Measurements from ENCODE around the gene BRD1.
"Not testable (repeated sequence)": the region's sequence is repeated elsewhere in the genome, so short reads cannot be mapped to it uniquely, and the experiment has no call there.

Gene BRD1

DNA sequence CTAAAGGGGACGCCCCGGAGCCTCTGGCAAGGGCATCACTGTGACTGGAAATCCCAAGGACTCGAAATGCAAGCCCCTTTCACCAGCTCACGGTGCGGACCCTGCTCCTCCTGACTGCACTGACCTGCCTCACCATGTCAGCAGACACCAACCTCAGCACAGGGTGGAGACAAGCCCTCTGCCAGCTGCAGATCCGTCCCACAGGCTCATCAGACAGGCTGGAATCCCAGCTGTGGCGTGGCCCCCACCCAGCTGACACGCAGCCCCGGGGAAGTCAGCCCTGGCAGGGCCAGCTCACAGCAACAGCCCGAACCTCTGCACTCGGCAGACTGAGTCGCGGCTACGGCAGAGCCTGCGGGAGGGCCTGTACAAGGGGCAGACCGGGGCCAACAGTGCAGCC lies 36.8 kb downstream of the BRD1 start:
- DNase-seq (no peak), ATAC-seq (no peak)
- H3K36me3 Mint-ChIP-seq (ENCODE audit: low read depth): peaks cover 42% of the 10 kb centered on the region
- no peaks in the 10 kb centered on the region for H3K27me3 Mint-ChIP-seq
- no peak overlapping the region for H3K4me3 Mint-ChIP-seq
- no peaks in the 10 kb centered on the region for H3K9me3 Mint-ChIP-seq
- H3K4me1 Mint-ChIP-seq: peaks cover 42% of the 10 kb centered on the region
- H3K27ac Mint-ChIP-seq: no peak overlapping the region

DNA sequence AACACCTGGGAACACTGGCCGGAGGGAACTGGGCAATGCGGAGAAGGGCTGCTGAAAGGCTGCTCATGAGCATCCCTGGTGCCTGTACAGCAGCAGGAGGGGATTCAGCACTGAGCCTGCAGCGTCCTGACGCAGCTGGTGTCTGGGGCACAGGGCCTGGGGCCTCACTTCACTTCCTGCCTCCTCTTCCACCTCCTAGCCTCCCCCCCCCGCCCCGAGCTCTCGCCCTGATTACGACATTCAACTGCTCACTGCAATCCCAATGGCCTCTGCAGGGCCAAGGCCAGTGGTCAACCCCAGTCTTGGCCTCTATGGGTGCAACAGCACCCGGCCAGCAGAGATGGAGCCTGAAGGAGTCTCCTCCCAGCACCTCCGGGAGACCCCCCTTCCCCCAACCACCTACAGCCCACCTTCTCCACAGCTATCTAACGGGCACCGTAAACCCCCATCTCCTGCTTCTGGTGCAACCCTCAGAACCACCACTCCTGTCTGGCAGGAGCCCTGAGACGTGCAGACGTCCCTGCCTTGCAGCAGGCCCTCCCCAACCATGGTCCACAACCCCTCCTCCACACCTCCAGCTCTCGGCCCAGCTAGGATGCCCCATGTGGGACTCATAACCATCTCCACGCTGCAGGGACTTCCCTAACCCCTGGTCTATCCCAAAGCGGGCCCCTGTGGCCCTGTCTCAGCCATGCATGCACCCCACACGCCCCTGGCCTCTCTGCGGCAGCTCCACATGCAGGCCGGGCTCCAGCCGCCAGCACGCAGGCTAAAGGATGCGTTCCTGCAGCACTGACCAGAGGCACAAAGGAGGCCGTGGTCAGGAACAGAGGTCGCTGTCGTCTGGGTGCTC lies 38.2 kb downstream of the BRD1 start:
- DNase-seq (peak; percentile 22), ATAC-seq (peak; percentile 62)
- peaks cover 42% of the 10 kb centered on the region for H3K4me1 Mint-ChIP-seq
- H3K4me3 Mint-ChIP-seq: peak overlapping the region; percentile 62
- no peaks in the 10 kb centered on the region for H3K9me3 Mint-ChIP-seq
- peaks cover 30% of the 10 kb centered on the region for H3K36me3 Mint-ChIP-seq (ENCODE audit: low read depth)
- H3K27ac Mint-ChIP-seq: no peak overlapping the region
- H3K27me3 Mint-ChIP-seq: no peaks in the 10 kb centered on the region

DNA sequence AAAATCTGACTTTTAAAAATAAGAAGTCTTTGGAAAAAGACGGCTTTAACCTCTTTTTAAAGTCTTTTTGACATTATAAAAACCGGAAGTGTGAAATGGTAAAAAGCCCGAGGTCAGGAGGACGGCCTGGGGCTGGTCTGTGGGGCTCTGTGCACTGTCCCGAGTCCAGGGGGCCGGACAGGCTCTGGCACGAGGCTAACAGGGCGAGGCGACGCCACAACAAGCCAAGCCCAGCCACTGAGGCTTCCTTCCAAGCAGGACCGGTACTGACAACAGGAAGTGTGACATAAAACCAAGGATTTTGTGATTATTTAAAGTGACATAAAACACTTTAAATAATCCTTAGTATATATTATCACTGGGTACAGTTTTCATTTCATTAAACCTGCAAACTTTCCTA lies 39.2 kb downstream of the BRD1 start:
- Mint-ChIP-seq H3K4me3 (no peak overlapping the region), H3K27me3 (no peaks in the 10 kb centered on the region), H3K4me1 (peaks cover 42% of the 10 kb centered on the region), H3K27ac (no peak overlapping the region), H3K9me3 (no peaks in the 10 kb centered on the region), H3K36me3 (ENCODE audit: low read depth) (peaks cover 29% of the 10 kb centered on the region)
- DNase-seq (no peak), ATAC-seq (no peak)

DNA sequence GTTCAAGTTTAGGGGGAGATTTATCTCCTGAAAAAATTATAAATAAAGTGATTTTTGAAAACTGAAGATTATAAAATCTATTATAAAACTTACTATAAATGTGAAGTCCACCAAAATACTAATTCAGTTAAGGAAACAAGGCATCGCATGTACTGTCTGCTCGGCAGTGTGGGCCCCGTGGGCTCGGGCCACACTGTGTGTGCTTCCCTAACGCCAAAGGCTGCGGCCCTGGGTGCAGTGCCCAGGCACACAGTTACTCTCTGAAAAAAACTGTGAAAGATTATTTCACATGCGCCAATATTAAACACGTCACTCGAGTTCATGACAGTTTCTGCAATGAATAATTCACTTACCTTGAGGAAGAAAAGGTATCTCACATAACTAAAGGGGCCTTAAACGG lies 39.8 kb downstream of the BRD1 start:
- ATAC-seq (no peak), DNase-seq (no peak)
- Mint-ChIP-seq H3K27ac (peak overlapping the region; percentile 67), H3K4me3 (no peak overlapping the region), H3K4me1 (peaks cover 42% of the 10 kb centered on the region), H3K36me3 (ENCODE audit: low read depth) (peaks cover 28% of the 10 kb centered on the region), H3K9me3 (no peaks in the 10 kb centered on the region), H3K27me3 (no peaks in the 10 kb centered on the region)

DNA sequence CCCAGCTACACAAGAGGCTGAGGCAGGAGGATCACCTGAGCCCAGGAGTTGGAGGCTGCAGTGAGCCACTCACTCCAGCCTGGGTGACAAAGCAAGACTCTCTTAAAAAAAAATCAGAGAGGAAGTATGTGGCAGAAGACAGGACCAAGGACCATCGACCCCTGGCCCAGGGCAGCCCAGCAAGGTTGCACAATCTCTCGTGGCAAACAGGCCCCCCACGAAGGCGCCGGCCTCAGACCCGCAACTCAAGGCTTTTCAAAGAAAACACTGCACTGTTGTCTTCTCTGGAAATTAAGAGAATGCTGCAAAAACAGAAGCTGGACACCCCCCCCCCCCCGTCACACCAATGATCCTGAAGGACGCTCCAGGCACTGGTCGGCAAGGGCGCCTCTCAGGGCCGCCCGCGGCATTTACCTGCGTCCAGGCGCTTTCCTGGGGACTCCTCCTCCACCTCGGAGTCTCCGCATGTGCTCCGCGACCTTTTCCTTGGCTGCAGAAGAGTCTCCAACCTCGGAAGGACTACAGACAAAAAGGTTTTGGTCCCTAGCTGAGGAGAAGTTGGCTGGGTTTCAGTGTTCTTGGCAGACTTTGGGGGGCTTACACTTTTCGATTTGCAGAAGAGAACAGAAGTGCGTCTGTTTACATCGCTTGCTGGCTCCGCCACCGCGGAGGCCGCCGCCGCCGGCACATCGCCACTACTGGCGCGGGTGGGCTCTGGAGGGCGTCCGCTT lies 40.5 kb downstream of the BRD1 start:
- Mint-ChIP-seq H3K9me3 (no peaks in the 10 kb centered on the region), H3K4me1 (peaks cover 42% of the 10 kb centered on the region), H3K27ac (no peak overlapping the region), H3K27me3 (no peaks in the 10 kb centered on the region), H3K4me3 (no peak overlapping the region), H3K36me3 (ENCODE audit: low read depth) (peaks cover 25% of the 10 kb centered on the region)
- ATAC-seq (no peak), DNase-seq (no peak)

DNA sequence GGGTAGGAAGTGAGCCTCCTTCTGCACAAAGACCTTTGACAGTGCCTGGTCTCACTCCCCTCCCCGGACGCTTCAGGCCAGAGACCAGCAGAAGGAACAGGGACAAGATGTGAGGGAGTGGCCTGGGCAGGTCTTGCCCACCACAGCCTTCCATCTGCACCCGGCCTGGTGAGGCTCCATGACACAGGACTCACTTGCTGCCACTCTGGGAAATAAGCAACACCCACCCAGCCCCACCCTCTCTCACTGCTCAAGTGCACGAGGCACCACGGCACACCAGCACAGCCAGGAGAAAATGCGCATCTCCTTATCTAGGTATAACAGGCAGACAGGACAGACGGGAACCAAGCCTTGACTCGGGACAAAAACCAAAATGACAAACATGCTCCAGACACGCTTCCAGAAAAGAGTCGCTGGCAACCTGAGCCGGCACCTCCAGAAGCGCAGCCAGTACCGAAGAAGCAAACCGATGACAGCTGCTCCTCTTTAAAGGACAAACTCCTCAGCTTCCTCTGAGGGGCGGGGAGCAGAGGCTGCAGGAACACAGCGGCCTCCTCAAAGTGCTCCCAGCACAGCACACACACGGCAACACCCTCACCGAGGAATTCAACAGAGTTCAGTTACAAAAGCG lies 41.7 kb downstream of the BRD1 start:
- peaks cover 36% of the 10 kb centered on the region for H3K4me1 Mint-ChIP-seq
- H3K36me3 Mint-ChIP-seq (ENCODE audit: low read depth): peaks cover 21% of the 10 kb centered on the region
- no peaks in the 10 kb centered on the region for H3K9me3 Mint-ChIP-seq
- ATAC-seq (no peak), DNase-seq (no peak)
- H3K4me3 Mint-ChIP-seq: no peak overlapping the region
- H3K27me3 Mint-ChIP-seq: no peaks in the 10 kb centered on the region
- H3K27ac Mint-ChIP-seq: peak overlapping the region; percentile 64

DNA sequence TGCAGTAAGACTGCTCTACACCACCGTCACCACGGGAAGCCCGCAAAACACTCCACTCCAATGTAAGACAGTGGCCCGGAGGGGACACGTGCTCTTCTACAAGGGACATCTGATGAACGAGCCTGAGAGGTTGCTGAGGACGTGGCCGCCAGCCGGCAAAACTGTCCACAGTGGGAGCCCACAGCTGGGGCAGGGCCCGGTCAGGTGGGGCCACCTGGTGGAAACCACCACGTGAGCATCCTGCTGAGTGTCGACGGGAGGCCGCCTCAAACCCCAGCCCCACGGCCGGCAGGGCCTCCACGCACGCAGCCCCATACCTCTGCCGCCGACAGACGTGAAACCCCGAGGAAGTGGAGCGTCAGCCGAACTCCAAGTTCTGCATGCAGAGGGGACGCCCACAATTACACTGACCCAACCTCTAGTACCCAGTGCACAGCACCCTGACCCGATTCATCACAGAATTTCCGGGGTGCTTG lies 42.6 kb downstream of the BRD1 start:
- no peak overlapping the region for H3K4me3 Mint-ChIP-seq
- H3K9me3 Mint-ChIP-seq: no peaks in the 10 kb centered on the region
- H3K36me3 Mint-ChIP-seq (ENCODE audit: low read depth): peaks cover 14% of the 10 kb centered on the region
- ATAC-seq (no peak), DNase-seq (no peak)
- peaks cover 27% of the 10 kb centered on the region for H3K4me1 Mint-ChIP-seq
- no peaks in the 10 kb centered on the region for H3K27me3 Mint-ChIP-seq
- no peak overlapping the region for H3K27ac Mint-ChIP-seq

DNA sequence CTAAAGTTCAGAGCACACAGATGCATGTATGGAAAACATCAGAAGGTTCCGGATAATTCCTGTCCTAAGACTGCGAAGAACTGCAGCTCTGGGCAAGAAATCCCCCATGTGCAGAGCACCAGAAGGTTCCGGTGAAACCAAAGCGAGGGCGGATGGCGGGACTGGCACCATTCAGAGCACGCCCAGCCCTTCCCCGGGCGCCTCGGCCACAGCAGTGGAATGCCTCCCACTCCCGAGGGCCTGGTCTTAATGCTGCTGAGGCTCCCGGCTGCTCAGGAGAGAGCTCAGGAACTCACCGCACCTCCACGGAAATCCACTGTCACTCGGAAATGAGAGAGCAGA lies 43.1 kb downstream of the BRD1 start:
- peaks cover 22% of the 10 kb centered on the region for H3K4me1 Mint-ChIP-seq
- DNase-seq (no peak), ATAC-seq (no peak)
- no peaks in the 10 kb centered on the region for H3K27me3 Mint-ChIP-seq
- peaks cover 14% of the 10 kb centered on the region for H3K36me3 Mint-ChIP-seq (ENCODE audit: low read depth)
- no peak overlapping the region for H3K27ac Mint-ChIP-seq
- no peak overlapping the region for H3K4me3 Mint-ChIP-seq
- no peaks in the 10 kb centered on the region for H3K9me3 Mint-ChIP-seq

DNA sequence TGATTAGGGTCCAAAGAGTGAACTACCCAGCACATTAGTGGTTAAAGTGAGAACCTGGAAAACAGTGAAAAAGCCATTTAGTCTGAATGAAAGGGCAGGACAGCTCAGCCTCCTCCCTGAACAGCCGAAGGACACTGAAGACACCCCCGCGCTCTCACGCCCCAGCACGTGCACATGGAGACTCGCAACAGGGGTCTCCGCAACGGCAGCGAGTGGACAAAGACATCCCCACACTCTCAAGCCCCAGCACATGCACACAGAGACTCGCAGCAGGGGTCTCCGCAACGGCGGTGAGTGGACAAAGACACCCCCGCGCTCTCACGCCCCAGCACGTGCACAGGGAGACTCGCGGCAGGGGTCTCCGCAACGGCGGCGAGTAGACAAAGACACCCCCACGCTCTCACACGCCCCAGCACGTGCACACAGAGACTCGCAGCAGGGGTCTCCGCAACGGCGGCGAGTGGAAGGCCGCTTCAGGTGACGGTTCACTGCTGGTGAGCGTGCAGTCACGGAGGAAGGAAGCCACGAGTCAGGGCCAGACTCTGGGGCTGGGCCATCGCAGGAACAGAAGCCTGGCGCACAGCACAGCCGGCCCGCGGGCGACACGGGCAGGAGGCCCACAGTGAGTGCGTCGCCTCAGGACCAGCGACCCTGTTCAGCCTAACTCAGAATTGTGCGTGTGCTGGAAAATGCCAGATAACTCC lies 43.6 kb downstream of the BRD1 start:
- ATAC-seq: no peak
- Mint-ChIP-seq H3K4me3 (no peak overlapping the region), H3K27me3 (no peaks in the 10 kb centered on the region), H3K4me1 (peaks cover 17% of the 10 kb centered on the region), H3K9me3 (no peaks in the 10 kb centered on the region), H3K27ac (no peak overlapping the region), H3K36me3 (ENCODE audit: low read depth) (peaks cover 18% of the 10 kb centered on the region)
- no peak for DNase-seq

DNA sequence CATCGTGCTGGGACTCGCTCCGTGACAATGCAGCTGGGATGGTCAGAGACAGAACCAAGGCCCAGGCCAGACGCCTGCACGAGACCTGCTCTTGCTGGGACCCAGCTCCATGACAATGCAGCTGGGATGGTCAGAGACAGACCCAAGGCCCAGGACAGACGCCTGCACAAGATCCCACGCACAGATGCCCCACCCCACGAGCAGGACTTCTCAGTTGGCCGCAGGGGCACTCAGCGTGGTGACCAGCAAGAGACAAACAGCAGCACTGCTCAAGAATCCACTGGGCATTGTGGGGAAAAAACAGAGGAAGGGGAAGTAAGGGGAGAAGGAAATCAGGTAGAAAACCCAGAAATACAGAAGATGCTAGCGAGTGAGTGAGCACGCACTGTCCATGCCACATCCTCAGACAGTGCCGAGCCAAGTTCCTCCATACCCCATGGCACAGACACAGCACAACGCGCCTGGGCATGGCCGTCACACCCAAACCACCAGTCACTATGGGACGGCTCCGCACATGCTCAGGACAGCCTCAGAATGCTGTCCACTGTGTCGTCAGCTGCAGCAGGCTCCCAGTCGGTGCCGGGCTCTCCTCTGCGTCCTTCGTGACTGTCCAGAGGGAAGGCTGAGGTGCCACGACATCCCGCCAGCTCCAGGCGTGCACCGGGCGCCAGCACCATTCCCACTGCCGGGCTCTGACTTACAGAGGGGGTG lies 44.5 kb downstream of the BRD1 start:
- no peaks in the 10 kb centered on the region for H3K9me3 Mint-ChIP-seq
- peaks cover 8% of the 10 kb centered on the region for H3K4me1 Mint-ChIP-seq
- H3K36me3 Mint-ChIP-seq (ENCODE audit: low read depth): peaks cover 19% of the 10 kb centered on the region
- H3K4me3 Mint-ChIP-seq: no peak overlapping the region
- H3K27me3 Mint-ChIP-seq: no peaks in the 10 kb centered on the region
- no peak for DNase-seq
- no peak overlapping the region for H3K27ac Mint-ChIP-seq
- no peak for ATAC-seq

DNA sequence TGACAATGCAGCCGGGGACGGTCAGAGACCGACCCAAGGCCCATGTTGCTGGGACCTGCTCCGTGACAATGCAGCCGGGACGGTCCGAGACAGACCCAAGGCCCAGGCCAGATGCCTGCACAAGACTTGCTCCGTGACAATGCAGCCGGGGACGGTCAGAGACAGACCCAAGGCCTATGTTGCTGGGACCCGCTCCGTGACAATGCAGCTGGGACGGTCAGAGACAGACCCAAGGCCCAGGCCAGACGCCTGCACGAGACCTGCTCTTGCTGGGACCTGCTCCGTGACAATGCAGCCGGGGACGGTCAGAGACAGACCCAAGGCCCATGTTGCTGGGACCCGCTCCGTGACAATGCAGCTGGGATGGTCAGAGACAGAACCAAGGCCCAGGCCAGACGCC lies 45.8 kb downstream of the BRD1 start:
- peaks cover 14% of the 10 kb centered on the region for H3K36me3 Mint-ChIP-seq (ENCODE audit: low read depth)
- ATAC-seq, H3K9me3 Mint-ChIP-seq, H3K27me3 Mint-ChIP-seq, H3K27ac Mint-ChIP-seq, H3K4me3 Mint-ChIP-seq, H3K4me1 Mint-ChIP-seq, DNase-seq: not testable (repeated sequence)

DNA sequence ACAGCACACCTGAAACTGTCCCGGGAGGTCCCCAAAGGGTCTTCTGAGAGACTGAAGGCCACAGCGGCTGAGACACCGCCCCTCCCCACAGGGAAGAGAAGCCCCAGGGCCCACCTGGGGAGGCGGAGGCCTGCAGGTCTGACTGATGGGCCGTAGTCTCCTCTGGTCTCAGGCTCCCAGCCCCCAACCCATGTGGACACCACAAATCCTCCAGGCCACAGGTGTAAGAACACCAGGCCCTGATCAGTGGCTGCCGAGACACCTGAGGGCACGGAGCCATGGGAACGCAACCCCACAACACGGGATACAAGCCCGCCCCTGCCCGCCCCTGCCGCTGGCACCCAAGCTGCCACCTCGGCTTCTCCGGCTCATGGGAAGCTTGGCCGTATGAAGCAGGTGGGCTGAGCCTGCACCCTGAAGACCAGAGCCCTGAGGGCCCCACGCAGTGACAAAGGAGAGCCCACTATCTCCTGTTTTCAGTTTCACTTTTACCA lies 46.3 kb downstream of the BRD1 start:
- DNase-seq (no peak), ATAC-seq (no peak)
- no peak overlapping the region for H3K27ac Mint-ChIP-seq
- peaks cover 15% of the 10 kb centered on the region for H3K36me3 Mint-ChIP-seq (ENCODE audit: low read depth)
- H3K4me3 Mint-ChIP-seq: no peak overlapping the region
- H3K27me3 Mint-ChIP-seq: no peaks in the 10 kb centered on the region
- H3K9me3 Mint-ChIP-seq: no peaks in the 10 kb centered on the region
- H3K4me1 Mint-ChIP-seq: peaks cover 6% of the 10 kb centered on the region

DNA sequence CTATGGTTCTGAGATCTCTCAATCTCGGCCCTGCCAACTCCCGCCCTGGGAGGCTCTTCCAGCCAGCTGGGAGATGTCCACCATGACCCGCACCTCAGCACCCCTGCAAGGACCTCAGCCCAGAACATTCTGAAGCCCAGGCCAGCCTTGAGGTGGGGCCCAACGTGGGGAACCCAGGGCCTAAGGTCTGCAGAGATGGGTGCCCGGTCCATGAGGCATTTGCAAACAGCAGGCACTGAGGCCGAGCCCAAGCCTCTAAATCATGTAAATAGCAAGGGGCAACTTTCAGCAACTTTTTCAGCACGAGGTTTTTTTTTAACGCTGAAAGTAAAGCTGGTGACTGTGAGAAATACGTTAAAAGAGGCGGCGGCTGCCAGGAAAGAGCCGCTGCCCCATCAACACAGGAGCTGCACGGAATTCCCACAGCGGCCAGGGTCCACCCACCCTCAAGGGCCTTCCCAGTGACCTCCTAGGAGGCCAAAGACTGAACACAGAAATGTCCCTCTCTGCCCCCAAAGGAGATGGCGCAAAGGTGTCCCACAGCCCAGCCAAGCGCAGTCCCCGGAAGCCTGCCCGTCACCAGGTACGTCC lies 46.9 kb downstream of the BRD1 start:
- peaks cover 4% of the 10 kb centered on the region for H3K4me1 Mint-ChIP-seq
- DNase-seq: no peak
- H3K9me3 Mint-ChIP-seq: no peaks in the 10 kb centered on the region
- no peak for ATAC-seq
- peaks cover 15% of the 10 kb centered on the region for H3K36me3 Mint-ChIP-seq (ENCODE audit: low read depth)
- H3K27me3 Mint-ChIP-seq: no peaks in the 10 kb centered on the region
- no peak overlapping the region for H3K4me3 Mint-ChIP-seq
- H3K27ac Mint-ChIP-seq: no peak overlapping the region
